GM21619 (cell line): Measurements from ENCODE around the gene CAMK1D.
"Not testable (repeated sequence)": the region's sequence is repeated elsewhere in the genome, so short reads cannot be mapped to it uniquely, and the experiment has no call there.

Experiments used
- ATAC-seq: cut with Tn5 transposase; IDR thresholded peaks from one replicate; pipeline ENCODE4 v1.9.1; 2021; ENCODE audit not compliant: unreplicated experiment

The CAMK1D gene

DNA sequence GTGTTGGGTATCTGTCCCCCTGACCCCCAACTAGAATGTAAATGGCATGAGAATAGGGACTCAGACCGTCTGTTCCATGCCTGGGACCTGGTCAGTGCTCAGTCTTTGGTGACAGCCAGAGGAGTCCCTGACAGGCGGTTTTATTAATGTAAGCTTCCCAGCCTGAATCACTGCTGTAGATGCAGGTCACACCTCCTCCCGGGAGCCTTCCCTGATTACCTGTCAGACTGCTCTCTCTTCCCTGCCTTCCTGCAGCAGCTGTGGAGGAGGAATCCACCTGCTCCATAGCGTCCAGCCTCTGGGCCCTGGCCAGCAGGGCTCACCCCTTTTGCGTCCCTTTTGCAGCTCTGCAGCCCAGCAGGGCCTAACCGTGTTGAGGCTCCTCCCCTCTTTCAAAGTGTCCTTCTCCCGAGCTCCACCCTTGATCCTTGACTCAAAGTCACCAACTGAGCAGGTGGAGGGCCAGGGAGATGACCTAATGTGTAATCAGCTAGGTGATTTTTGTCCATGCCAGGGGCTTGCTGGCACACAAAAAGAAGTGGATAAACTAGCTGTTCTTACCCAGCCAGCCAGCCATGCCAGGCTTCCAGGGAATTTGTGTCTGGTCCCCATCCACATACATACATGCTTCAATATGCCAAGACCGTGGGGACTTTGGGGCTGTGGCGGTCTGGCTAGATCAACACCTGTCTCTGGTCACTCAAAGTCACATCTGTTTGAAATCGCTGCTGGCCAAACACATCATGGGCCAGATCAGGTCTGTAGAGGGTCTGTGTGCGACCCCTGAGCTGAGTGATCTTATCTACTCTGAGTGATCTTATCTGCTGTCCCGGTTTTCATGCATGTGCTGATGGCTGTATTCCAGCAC, 457.1 kb downstream of the CAMK1D start:
- no peak for ATAC-seq

DNA sequence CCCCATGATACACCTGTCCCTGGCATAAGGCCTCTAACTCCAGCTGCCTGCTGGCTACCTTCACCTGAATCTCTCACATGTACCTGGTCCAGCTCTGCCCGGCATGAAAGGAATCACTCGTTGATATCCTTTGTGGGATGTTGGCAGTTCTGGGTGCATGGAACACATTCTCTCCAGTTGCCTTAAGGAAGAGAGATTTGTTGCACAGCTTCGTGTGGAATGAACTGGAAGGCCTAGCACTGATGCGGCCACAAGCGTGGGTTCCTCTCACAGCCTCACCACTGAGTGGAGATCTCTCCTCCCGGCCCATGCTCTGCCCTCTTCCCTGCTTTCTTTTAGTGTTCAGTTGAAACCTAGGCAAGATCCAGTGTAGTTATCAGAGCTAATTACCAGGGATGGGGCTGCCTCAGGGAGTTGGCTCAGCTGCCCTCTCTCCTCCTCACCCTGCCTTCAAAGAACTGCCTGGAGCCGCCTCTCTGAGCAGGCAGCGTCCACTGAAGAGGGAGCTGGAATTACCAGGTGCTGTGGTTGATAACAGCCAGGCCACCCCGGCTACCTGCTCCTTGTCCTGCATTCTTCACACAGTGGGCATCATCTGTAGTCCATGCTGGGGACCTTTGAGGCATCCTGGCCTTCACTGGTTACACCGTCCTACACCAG, 457.9 kb downstream of the CAMK1D start:
- no peak for ATAC-seq

DNA sequence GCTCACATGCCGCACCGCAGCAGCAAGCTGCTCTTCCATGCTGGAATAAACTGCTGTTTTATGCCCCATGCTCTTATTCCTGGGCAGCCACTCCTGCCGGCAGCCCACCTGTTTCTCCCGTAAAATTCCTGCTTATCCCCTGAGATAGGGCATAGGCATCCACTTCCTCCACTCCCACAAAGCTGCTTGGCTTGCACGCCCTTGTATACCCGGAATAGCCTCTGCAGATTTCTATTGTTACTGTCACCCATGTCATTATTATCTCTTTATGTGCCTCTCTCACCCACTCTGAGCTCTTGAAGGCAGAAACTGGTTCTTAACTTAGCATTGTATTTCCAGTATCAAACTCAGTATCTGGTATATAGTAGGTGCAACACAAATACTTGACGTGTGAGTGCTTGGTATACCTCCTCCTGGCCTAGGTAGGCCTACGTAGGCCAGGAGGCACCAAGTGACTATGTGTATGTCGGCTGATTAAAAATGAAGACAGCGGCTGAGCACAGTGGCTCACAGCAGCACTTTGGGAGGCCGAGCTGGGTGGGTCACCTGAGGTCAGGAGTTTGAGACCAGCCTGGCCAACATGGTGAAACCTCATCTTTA, 458.8 kb downstream of the CAMK1D start:
- ATAC-seq: no peak

DNA sequence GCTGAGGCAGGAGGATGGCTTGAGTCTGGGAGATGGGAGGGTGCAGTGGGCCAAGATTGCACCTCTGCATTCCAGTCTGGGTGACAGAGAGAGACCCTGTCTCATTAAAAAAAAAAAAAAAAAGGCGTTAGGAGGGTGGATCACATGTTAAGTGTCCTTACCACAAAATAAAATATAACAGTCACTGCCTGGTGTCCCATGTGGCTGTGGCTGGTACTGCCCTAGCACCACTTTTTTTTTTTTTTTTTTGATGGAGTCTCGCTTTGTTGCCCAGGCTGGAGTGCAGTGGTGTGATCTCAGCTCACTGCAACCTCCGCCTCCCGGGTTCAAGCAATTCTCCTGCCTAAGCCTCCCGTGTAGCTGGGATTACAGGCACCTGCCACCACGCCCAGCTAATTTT, 460.7 kb downstream of the CAMK1D start:
- not testable (repeated sequence) for ATAC-seq

DNA sequence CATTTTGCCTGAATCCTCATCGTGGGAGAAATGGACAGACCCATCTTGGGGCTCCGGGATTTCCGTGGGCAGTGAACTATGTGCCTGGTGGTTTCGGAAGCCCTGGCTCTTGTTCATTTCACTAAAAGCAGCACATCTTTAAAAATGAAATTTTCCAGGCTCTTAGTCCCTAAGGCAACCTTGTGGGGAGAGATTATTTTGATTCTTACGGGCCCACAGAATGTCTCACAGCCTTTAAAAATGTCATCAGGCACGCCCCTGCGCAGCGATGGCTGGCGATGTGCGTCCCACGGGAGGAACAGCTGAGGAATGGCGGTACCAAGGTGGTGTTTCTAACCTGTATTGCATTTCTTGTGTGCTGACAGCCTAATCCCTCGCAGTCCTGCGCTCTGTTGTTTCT, 462.5 kb downstream of the CAMK1D start:
- no peak for ATAC-seq

DNA sequence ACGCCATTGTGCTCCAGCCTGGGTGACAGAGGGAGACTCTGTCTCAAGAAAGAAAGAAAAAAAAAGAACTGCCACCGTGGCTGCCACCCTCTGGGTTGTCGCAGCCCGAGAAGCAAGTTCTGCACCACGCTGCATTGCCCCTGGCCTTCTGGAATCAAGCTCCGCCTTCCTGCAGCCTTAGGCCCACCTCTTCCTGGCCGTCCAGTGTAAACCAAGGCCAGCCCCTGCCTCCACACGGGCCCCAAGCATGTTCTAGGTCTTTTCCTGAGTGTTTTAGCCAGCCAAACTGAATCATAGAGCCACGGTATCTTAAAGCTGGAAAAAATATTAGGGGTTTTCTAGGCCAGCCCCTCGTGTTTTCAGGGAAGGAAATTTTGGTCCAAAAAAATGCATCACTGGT, 463.2 kb downstream of the CAMK1D start:
- no peak for ATAC-seq

DNA sequence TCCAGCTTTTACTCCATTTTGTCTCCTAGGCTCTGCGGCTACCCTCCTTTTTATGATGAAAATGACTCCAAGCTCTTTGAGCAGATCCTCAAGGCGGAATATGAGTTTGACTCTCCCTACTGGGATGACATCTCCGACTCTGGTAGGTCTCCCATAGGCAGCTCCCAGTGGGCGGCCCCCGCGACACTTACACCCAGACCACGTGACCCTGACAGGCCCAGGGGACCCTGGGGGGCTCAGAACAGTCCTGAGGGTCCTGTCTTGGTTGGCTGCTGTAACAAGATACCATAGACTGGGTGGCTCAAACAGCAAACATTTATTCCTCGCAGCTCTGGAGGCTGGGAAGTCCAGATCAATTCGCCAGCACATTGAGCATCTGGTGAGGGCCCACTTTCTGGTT, 464.8 kb downstream of the CAMK1D start:
- no peak for ATAC-seq

DNA sequence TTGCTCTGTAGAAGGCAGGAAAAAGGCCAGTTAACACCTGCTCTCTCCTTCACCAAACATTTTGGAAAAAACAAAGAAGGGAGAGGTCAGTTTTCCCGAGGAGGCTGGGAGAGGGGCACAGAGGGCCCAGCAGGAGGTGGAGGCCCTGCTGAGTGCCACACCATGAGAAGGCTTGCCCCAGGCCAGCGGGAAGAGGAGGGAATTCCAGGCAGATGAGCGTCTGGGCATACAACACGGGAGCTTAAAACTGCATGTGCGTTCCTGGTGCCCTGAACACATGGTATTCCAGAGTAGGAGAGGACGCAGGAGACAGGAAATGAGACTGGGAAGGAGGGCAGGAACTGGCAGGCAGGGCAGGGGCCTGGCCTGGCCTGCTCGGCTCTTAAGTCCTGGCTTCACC, 469.7 kb downstream of the CAMK1D start:
- ATAC-seq: no peak

DNA sequence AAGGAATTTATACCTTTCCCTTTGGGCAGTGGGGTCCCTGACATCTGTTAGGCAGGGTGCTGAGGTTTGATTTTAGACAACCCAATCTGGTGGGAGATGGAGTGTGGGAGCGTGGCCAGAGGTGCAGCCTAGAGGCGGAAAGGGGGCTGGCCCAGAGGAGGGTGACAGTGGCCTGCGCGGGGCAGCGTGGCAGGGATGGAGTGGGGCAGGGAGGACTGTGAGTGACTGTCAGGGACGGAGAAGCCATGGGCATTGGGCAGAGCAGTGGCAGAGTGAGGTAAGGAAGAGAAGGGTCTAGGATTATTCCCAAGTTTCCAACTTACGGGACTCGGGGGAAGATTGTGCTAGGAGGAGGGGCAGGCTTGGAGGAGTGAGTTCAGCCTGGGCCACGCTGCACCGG, 470.3 kb downstream of the CAMK1D start:
- ATAC-seq: no peak

DNA sequence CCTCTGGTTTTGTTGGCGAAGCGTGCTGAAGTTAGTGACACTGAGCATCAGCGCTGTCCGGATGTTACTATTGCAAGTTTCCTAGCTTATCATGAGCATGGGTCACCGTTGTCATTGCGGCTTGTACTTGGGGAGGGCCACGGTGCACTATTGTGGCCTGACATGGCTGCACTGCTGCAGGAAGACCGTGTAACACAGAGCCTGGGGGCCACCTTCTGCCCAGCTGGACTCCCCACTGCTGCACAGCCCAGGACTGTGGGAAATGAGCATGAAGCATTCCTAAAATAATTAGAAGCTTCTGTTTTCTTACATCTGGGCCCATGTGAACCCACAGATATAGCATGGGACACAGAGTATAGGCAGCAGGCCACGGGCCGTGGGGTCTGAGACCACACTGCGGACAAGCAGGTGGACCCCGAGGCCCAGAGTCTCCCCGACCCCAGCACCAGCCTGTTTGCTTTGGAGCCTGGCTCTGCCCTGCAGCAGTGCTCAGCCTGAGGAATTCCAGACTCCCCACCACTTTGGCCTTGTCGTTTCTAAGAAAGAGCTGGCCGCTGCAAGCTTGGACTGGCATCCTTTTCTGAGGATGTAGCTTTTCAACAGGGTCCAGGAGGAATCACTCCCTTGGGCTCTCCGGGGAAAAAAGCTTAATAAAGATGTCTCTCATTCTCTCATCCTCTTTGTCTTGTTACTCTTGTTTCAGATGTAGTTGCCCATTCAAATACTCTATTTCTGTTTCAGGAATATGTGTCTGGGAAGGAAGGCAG, 473.0 kb downstream of the CAMK1D start:
- no peak for ATAC-seq

DNA sequence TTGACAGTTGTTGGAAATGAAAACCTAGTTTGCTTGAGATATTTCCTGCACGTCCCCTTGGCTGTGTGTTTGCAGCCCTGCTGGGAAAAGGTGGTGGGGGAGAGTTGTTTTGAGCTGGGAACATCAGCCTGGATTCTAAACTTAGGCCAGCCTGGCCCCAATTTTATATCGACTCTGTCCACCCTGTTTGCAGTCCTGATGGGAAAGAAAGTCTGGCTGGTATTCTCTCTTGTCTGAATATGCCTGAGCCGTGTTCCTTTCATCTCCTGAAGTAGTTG, 473.5 kb downstream of the CAMK1D start:
- no peak for ATAC-seq

DNA sequence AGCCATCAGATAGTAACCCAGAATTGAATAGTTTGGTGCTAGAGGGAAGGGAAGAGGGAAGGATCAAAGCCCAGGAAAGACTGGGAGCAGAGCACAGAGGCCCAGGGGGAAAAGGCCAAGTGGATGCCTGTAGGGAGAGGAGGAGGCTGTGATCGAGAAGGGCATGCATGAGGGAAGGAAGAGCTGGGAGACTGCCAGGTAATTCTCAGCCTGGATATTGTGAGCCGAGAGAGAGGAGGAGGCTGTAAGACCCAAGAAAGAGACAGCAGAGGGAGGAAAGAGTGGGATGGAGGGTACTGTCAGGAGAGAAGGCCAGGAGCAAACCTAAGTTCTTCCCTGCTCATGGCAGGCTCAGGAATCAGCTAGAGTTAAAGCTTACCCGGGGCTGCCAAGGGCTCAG, 474.0 kb downstream of the CAMK1D start:
- no peak for ATAC-seq

DNA sequence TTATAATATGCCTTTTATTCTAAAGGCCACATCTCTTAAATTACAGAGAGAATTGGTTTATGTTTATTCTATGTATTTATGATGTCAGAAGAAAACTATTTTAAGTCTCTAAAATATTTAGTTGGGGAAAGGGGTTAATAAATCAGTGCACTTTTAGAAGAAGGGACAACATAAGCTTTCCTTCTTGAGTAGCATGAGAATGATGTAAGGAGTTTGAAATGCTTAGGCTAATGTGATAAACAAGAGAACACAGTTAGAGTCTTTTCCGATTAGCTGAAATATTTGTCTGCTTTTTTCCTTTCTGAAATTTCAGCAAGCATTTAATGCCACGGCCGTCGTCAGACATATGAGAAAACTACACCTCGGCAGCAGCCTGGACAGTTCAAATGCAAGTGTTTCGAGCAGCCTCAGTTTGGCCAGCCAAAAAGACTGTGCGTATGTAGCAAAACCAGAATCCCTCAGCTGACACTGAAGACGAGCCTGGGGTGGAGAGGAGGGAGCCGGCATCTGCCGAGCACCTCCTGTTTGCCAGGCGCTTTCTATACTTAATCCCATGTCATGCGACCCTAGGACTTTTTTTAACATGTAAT, 476.0 kb downstream of the CAMK1D start:
- ATAC-seq: no peak

DNA sequence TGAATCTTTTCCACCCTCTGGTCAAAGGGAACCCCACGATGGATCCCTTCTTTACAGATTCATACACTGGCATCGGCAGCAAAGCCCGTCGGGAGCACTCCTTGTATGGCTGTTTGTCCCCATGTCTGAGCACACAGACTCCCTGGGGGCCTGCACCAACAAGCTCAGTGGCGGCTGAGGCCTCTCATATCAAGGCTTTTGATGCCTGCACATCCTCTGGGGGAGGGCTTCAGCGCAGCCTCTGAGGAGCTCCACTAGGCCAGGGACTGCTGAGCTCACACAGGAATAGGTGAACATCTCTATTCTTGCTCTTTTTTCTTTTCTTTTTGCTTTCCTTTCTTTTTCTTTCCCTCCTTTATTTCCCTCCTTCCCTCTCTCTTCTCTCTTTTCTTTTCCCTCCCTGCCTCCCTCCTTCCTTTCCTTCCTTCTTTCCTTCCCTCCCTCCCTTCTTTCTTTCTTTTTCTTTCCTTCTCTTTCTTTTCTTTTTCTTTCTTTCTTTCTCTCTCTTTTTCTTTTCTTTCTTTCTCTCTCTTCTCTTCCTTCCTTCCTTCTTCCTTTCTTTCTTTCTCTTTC, 477.5 kb downstream of the CAMK1D start:
- ATAC-seq: no peak

DNA sequence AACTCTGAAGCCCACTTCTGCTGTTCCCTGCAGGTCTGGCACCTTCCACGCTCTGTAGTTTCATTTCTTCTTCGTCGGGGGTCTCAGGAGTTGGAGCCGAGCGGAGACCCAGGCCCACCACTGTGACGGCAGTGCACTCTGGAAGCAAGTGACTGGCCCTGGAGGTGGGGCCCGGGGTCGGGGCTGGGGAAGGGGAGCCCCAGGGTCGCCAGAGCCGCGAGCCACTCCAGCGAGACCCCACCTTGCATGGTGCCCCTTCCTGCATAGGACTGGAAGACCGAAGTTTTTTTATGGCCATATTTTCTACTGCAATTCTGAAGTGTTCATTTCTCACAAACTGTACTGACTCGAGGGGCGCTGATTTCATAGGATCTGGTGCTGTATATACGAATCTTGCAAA, 479.4 kb downstream of the CAMK1D start:
- no peak for ATAC-seq

DNA sequence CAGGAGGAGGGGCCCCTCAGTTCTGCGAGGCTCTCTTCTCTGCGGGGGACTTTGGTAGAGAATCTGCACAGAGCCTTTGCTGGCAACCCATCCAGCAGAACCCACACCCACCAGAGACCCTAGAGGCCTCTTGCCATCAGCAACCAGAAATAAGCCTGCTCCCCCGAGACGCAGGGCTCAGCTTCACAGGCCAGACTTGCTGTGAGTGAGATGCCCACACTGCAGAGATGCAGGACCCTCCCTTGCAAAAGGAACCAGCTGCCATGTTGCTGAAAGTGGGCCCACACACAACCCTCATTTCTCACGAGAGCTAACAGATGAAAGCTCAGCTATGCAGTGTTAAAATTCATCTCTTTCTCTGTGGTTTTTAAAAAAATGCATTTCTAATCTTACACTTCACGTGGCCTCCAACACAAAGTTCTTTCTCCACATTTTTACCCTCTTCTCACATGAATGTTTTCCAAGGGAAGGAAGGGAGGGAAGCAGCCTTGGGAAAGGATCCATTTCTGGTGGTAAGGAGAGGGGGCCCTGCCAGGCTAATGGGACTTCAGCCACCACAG, 480.6 kb downstream of the CAMK1D start:
- no peak for ATAC-seq

DNA sequence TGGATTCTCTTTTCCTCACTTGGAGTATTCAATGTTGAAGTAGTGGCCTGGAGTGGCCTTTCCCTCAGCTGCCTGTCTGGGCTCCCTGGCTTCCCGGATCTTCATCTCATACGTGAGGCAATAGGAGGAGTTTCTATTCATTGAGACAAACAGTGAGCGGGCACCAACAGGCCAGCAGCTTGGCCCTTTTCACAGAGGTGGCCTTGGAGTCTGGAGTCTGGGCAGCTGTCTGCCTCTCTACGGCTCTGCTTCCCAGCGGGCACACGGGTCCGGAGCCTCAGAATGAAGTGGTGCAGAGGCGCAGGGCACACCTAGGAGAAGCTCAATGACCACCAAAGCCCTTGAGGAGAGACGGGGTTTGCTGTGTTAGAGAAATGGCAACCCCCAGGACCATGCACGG, 482.7 kb downstream of the CAMK1D start:
- ATAC-seq: no peak

DNA sequence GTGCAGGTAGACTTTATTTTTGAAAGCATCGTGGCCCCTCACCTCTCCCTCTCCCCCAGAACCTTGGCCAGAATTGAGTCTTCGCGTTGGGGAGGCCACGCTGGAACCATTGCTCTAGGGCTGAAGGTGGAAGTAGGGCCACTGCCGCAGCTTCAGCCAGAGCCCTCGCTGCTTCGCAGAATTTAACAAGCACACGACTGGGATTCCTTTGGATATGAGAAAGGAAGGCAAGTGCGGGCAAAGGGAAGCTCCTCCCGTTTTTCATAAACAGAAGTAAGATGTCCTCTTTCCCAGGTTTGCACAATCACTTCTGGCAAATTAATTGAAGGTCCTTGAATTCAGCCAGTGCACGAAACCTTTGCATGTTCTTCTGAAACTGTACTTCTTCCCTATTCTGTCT, 484.1 kb downstream of the CAMK1D start:
- ATAC-seq: no peak

DNA sequence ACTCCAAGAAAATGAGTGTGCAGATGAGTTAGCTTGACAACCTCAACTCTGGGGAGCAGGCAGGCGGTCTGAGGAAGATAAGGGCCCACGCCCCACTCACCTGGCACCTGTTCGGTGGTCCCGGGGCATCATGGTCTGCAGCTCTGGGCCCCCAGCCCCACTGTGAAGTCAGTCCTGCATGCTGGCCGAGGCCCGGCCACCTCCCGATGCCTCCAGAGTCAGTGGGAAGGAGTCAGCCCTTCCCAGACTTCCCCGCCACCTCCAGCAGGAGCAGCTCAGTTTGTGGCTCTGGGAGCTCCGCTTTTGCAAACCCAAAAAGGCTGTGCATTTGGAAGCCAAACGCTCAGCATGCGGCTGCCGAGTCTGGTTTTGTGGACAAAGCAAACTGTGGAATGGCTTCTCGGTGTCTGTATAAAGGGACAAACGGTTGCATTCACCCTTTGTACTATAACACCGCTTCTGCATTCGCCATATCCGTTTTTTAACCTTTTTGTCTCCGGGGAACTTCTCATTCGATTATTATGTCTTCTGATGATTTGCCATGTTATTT, 484.8 kb downstream of the CAMK1D start:
- no peak for ATAC-seq

DNA sequence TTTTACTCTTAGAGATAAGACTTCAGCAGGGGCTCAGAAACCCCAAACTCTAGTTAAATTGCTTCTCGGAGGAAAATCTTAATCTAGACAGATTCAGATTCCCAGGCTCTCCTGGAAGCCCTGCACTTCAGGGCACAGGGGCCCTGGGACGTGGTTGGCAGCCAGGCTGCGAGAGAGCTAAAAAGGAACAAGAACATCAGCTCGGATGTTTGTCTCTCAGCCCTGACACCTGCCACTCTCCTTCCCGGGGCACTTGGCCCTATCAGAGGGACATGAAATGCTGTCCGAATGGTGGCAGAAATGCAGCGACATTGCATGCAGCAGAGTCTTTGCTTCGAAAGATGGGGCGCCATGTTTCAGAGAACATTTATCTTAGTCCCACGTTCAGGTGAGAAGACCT, 485.4 kb downstream of the CAMK1D start:
- no peak for ATAC-seq
